Measurements from ENCODE around the gene NR1D2.
"Not testable (repeated sequence)": the region's sequence is repeated elsewhere in the genome, so short reads cannot be mapped to it uniquely, and the experiment has no call there.

The NR1D2 gene

GRCh38 chr3:23944861-23945662 lies at the start of gene NR1D2:
Gene NR1D2, plus strand, starts transcription at chr3:23945286. Its CDS starts 293 bp downstream, at chr3:23945579.
- DNase-seq (ENCODE audit: low read depth) = peak; percentile 83
- no peak for TF ChIP-seq CTCF (conservative IDR thresholded peaks at IDR 0.05; ENCODE audit: low read depth, low read length)
- H3K4me3 ChIP-seq (ENCODE audit: low read depth, low read length) = peak within 1 kb of the TSS; percentile 83

- no peak overlapping the region for H3K4me3 ChIP-seq (ENCODE audit: low read depth, low read length)
- DNase-seq (ENCODE audit: low read depth) = peak; percentile 74
- TF ChIP-seq CTCF (conservative IDR thresholded peaks at IDR 0.05; ENCODE audit: low read depth, low read length) = peak; percentile 44
These were observed 44.3 kb upstream of the NR1D2 start for GRCh38 chr3:23900744-23901143.

- no peak for DNase-seq (ENCODE audit: low read depth)
- no peak overlapping the region for H3K4me3 ChIP-seq (ENCODE audit: low read depth, low read length)
- TF ChIP-seq CTCF (conservative IDR thresholded peaks at IDR 0.05; ENCODE audit: low read depth, low read length) = no peak
These were observed 40.5 kb upstream of the NR1D2 start for GRCh38 chr3:23904545-23904944.

GRCh38 chr3:23909341-23909740 lies 35.7 kb upstream of the NR1D2 start:
- H3K4me3 ChIP-seq (ENCODE audit: low read depth, low read length) = no peak overlapping the region
- DNase-seq (ENCODE audit: low read depth) = no peak
- TF ChIP-seq CTCF (conservative IDR thresholded peaks at IDR 0.05; ENCODE audit: low read depth, low read length) = no peak

GRCh38 chr3:23911397-23911796 lies 33.7 kb upstream of the NR1D2 start:
- no peak for TF ChIP-seq CTCF (conservative IDR thresholded peaks at IDR 0.05; ENCODE audit: low read depth, low read length)
- no peak for DNase-seq (ENCODE audit: low read depth)
- H3K4me3 ChIP-seq (ENCODE audit: low read depth, low read length) = no peak overlapping the region

- not testable (repeated sequence) for DNase-seq (ENCODE audit: low read depth); H3K4me3 ChIP-seq (ENCODE audit: low read depth, low read length)
These were observed 32.8 kb upstream of the NR1D2 start for GRCh38 chr3:23912335-23912734.

GRCh38 chr3:23913182-23913581 lies 31.9 kb upstream of the NR1D2 start:
- no peak for DNase-seq (ENCODE audit: low read depth)
- TF ChIP-seq CTCF (conservative IDR thresholded peaks at IDR 0.05; ENCODE audit: low read depth, low read length) = no peak

More at GRCh38 chr3:23913182-23913581, 31.9 kb upstream of the NR1D2 start:
- no peak overlapping the region for H3K4me3 ChIP-seq (ENCODE audit: low read depth, low read length)

All from choroid plexus epithelial cell (primary cell).